ENCODE measurements around the gene COLEC11. TPM values are rescaled to one million over a fixed set of nuclear protein-coding genes. Genes with fewer than 3 reads are reported as not detected.

The COLEC11 gene
- total and polyA plus RNA-seq, 2 donors from 2014 or later = 7.6 to 34.6 TPM

DNA sequence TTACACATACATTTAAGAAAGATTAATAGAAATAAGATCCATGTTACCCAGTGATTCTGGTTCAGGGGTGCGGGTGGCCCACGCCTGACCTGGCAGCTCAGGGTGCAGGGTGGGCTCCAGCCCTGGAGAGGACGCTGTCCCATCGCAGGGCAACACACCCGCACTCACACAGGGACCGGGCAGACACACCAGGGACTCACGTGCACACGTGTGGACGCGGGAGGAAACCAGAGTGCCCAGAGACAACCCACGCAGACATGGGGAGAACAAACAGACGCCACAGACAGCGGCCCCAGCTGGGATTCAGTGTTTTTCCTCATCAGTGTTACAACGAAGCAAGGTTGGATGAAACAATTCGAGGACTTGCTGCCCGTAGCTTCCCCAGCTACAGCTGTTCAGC lies 54.7 kb downstream of the COLEC11 start:
- no peak for FAIRE-seq

DNA sequence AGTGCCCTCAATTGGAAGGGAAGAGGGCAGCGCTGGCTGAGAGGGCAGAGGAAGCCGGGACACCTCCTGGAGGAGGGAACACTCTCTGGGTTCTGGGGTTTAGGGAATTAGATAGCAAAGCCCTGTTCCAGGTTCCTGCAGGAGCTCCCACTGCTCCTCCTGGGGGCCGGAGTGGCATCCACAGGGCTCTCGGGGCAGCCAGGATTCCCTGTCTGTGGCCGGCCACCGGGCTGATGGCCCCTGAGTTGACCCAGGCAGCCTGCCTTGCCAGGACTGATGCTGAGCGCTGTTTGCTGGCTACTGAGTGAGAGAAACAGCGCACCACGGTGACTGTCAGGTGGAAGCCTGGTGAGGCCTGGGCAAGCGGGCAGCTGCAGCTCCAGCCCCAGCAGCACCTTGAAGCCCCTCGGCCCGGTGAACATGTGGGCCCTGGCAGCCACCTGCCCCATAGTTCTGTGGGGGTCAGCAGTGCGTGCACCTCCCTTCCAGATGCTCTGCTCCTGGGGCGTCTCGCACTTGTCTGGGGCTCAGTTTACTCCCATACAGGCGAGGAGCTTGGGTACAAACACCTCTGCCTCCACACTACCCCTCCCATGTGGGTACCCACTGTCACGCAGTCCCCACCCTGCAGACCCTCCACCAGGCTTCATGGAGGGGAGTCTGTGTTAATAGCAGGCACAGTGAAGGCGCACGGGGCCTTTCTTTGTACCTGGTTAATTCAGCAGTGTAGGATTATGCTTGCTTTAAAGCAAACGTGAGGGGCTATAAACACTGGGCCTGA lies 55.4 kb downstream of the COLEC11 start:
- intact Hi-C loops (cut with DNase I) = no loop called here
- TF ChIP-seq, protein P1, sequence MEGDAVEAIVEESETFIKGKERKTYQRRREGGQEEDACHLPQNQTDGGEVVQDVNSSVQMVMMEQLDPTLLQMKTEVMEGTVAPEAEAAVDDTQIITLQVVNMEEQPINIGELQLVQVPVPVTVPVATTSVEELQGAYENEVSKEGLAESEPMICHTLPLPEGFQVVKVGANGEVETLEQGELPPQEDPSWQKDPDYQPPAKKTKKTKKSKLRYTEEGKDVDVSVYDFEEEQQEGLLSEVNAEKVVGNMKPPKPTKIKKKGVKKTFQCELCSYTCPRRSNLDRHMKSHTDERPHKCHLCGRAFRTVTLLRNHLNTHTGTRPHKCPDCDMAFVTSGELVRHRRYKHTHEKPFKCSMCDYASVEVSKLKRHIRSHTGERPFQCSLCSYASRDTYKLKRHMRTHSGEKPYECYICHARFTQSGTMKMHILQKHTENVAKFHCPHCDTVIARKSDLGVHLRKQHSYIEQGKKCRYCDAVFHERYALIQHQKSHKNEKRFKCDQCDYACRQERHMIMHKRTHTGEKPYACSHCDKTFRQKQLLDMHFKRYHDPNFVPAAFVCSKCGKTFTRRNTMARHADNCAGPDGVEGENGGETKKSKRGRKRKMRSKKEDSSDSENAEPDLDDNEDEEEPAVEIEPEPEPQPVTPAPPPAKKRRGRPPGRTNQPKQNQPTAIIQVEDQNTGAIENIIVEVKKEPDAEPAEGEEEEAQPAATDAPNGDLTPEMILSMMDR (IDR thresholded peaks at IDR 0.05; ENCODE audit: borderline replicate concordance, extremely low read depth, insufficient read depth) = no peak
- Histone ChIP-seq H3K4me3 (ENCODE audit: low read length in 3 of 3) (no peak overlapping the region), H3K27ac (ENCODE audit: low read depth in 2 of 2, low read length in 2 of 2) (no peak overlapping the region), H3K36me3 (ENCODE audit: control insufficient read depth in 2 of 3, insufficient read depth in 3 of 3, low read length in 3 of 3) (no peaks in the 10 kb centered on the region), H3K4me1 (ENCODE audit: control insufficient read depth in 2 of 3, insufficient read depth in 2 of 3, low read depth in 1 of 3, low read length in 3 of 3) (peaks cover 3 to 10% (median 4%) of the 10 kb centered on the region in 3 donors), H3K27me3 (ENCODE audit: control insufficient read depth, insufficient read depth, low read length) (no peaks in the 10 kb centered on the region), H3K9me3 (ENCODE audit: control insufficient read depth in 2 of 3, insufficient read depth in 1 of 3, low read length in 3 of 3) (peaks cover 0 to 5% (median 0%) of the 10 kb centered on the region in 3 donors), H3K9ac (ENCODE audit: low read length in 3 of 3) (peak overlapping the region in 1 of 3 donors; percentile 17)
- DNase-seq = peak in 1 of 5 donors; percentile 72
- no peak for FAIRE-seq

More for the DNA sequence above, 54.7 kb downstream of the COLEC11 start:
- Histone ChIP-seq H3K9me3 (ENCODE audit: control insufficient read depth in 2 of 3, insufficient read depth in 1 of 3, low read length in 3 of 3) (peaks cover 0 to 5% (median 0%) of the 10 kb centered on the region in 3 donors), H3K9ac (ENCODE audit: low read length in 3 of 3) (no peak overlapping the region), H3K27me3 (ENCODE audit: control insufficient read depth, insufficient read depth, low read length) (no peaks in the 10 kb centered on the region), H3K27ac (ENCODE audit: low read depth in 2 of 2, low read length in 2 of 2) (no peak overlapping the region), H3K36me3 (ENCODE audit: control insufficient read depth in 2 of 3, insufficient read depth in 3 of 3, low read length in 3 of 3) (no peaks in the 10 kb centered on the region), H3K4me3 (ENCODE audit: low read length in 3 of 3) (no peak overlapping the region), H3K4me1 (ENCODE audit: control insufficient read depth in 2 of 3, insufficient read depth in 2 of 3, low read depth in 1 of 3, low read length in 3 of 3) (peaks cover 3 to 10% (median 4%) of the 10 kb centered on the region in 3 donors)
- no peak for DNase-seq
- TF ChIP-seq, protein P1 (IDR thresholded peaks at IDR 0.05; ENCODE audit: borderline replicate concordance, extremely low read depth, insufficient read depth) = no peak
- intact Hi-C loops (cut with DNase I) = no loop called here

DNA sequence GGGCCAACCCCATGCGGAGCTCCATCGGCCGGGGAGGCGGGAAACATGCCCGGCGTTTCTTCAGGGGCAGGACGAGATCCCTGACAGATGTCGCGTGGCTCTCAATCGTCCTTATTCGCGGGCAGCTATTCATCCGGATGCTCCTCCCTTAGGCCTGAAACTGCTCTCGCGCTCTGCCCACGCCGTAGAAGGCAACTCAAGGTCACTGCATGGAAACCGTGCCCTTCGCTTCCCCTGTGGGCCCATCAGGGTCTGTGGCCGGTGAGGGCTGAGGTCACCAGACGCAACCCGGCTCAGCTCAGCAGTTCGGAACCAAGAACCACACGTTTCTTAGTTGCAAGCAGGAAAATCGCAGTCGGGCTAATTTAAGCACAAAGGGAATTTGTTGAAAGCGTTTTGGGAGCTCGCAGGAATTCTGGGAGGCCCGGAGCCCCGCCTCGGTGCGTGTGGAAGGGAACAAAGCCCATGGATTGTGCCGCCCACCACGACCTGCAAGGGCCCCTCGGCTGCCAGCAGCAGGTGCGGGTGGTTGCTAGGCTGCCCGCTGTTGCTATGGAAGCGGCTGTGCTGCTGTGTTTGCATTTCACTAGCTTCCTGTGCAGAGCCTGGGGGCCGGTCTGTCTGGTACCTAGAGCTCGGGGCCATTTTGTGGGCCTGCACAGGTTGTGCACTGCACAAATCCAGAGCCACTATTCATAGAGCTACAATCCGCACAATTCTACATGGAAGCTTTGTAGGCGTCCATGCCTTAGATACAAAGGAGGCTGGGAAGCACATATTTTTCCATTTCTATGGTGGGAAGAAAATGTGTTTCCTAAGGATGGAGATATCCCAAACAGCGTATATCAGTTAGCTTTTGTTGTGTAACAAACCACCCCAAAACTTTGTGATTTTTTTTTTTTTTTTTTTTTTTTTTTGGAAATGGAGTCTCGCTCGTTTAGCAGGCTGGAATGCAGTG lies 57.1 kb downstream of the COLEC11 start:
- TF ChIP-seq, protein P1 (IDR thresholded peaks at IDR 0.05; ENCODE audit: borderline replicate concordance, extremely low read depth, insufficient read depth) = no peak
- H3K4me1 ChIP-seq (ENCODE audit: control insufficient read depth in 2 of 3, insufficient read depth in 2 of 3, low read depth in 1 of 3, low read length in 3 of 3) = peaks cover 3 to 10% (median 4%) of the 10 kb centered on the region in 3 donors
- H3K9me3 ChIP-seq (ENCODE audit: control insufficient read depth in 2 of 3, insufficient read depth in 1 of 3, low read length in 3 of 3) = peaks cover 0 to 5% (median 0%) of the 10 kb centered on the region in 3 donors
- intact Hi-C loops (cut with DNase I) = no loop called here
- DNase-seq (peak; percentile 87 to 95 (median 94)), FAIRE-seq (no peak)
- no peaks in the 10 kb centered on the region for H3K36me3 ChIP-seq (ENCODE audit: control insufficient read depth in 2 of 3, insufficient read depth in 3 of 3, low read length in 3 of 3)
- no peaks in the 10 kb centered on the region for H3K27me3 ChIP-seq (ENCODE audit: control insufficient read depth, insufficient read depth, low read length)
- peak overlapping the region; percentile 4 to 50 (median 26) for H3K4me3 ChIP-seq (ENCODE audit: low read length in 3 of 3)
- H3K9ac ChIP-seq (ENCODE audit: low read length in 3 of 3) = peak overlapping the region in 1 of 3 donors; percentile 34
- H3K27ac ChIP-seq (ENCODE audit: low read depth in 2 of 2, low read length in 2 of 2) = peak overlapping the region; percentile 51 to 74

Measured in kidney (tissue), 14 donors.